ENCODE measurements around the gene PIK3R4.

- no peak for TF ChIP-seq CTCF (IDR thresholded peaks at IDR 0.05)
- TF ChIP-seq POLR2A (IDR thresholded peaks at IDR 0.05), result no peak
Measured at GRCh38 chr3:130662501-130662996, 84.1 kb downstream of the PIK3R4 start.

All from lower leg skin (tissue), 3 donors.